GM06990 (cell line): ENCODE results near the gene CAMTA1.

ENCODE experiments used
- DNase-seq: peaks from one replicate; pipeline ENCODE4 v3.0.0-alpha.2; 2011; ENCODE audit not compliant: insufficient read length; ENCODE audit errors: extremely low read depth
- H3K27me3 ChIP-seq: replicated peaks from 2 replicates; pipeline ENCODE4 v1.6.0; 2011; ENCODE audit warnings: low read length; ENCODE audit not compliant: control insufficient read depth, insufficient read depth
- H3K36me3 ChIP-seq: 2 replicates; pipeline ENCODE4 v1.5.1; 2011; ENCODE audit warnings: low read length; ENCODE audit not compliant: control insufficient read depth, insufficient read depth
- H3K4me3 ChIP-seq: replicated peaks from 2 replicates; pipeline ENCODE4 v1.5.1; 2011; ENCODE audit warnings: low read depth, mild to moderate bottlenecking, control low read depth, low read length
- CTCF ChIP-seq: IDR thresholded peaks from 2 replicates; pipeline ENCODE4 v1.5.1; 2011; ENCODE audit warnings: low read length, control low read depth, mild to moderate bottlenecking, inconsistent platforms; ENCODE audit not compliant: insufficient read depth, poor library complexity, severe bottlenecking

The CAMTA1 gene

GRCh38 chr1:7610936-7611335 is 825.7 kb downstream of the CAMTA1 start:
- no peak overlapping the region for H3K4me3 ChIP-seq
- H3K36me3 ChIP-seq: no peaks in the 10 kb centered on the region
- H3K27me3 ChIP-seq: peaks cover 1% of the 10 kb centered on the region
- TF ChIP-seq CTCF: no peak
- no peak for DNase-seq

GRCh38 chr1:7611421-7612010 is 826.3 kb downstream of the CAMTA1 start:
- Histone ChIP-seq H3K27me3 (peaks cover 1% of the 10 kb centered on the region), H3K36me3 (no peaks in the 10 kb centered on the region), H3K4me3 (no peak overlapping the region)
- DNase-seq: no peak
- no peak for TF ChIP-seq CTCF

- Histone ChIP-seq H3K27me3 (peaks cover 1% of the 10 kb centered on the region), H3K4me3 (no peak overlapping the region)
- TF ChIP-seq CTCF: no peak
Observed at GRCh38 chr1:7613106-7613850, 828.0 kb downstream of the CAMTA1 start.

GRCh38 chr1:7613851-7614205 is 828.6 kb downstream of the CAMTA1 start:
- H3K27me3 ChIP-seq: peaks cover 1% of the 10 kb centered on the region
- DNase-seq: no peak
- TF ChIP-seq CTCF: no peak
- no peaks in the 10 kb centered on the region for H3K36me3 ChIP-seq
- H3K4me3 ChIP-seq: no peak overlapping the region

More at GRCh38 chr1:7613106-7613850, 828.0 kb downstream of the CAMTA1 start:
- no peak for DNase-seq
- H3K36me3 ChIP-seq: no peaks in the 10 kb centered on the region

GRCh38 chr1:7614576-7615074 is 829.4 kb downstream of the CAMTA1 start:
- H3K27me3 ChIP-seq: peaks cover 1% of the 10 kb centered on the region
- H3K36me3 ChIP-seq: no peaks in the 10 kb centered on the region
- H3K4me3 ChIP-seq: no peak overlapping the region
- no peak for TF ChIP-seq CTCF
- DNase-seq: no peak
